Mammary epithelial cell (primary cell): Measurements from ENCODE around the gene KRTAP4-5.

Source experiments
- EZH2 ChIP-seq: IDR thresholded peaks from 2 replicates; pipeline ENCODE4 v1.6.1; 2012; ENCODE audit warnings: low read length, inconsistent platforms, borderline replicate concordance
- TF ChIP-seq, protein P1 (sequence below), 2 donors: IDR thresholded peaks in 1 of 2; conservative IDR thresholded peaks in 1 of 2; 2 replicates each; pipeline ENCODE4 v1.5.1; 2011 to 2012; ENCODE audit warnings: inconsistent platforms in 2 of 2, low read length in 2 of 2, mild to moderate bottlenecking in 2 of 2, control low read depth in 1 of 2, low read depth in 1 of 2; ENCODE audit not compliant: insufficient read depth in 1 of 2; ENCODE audit errors: extremely low read depth in 1 of 2

DNA sequence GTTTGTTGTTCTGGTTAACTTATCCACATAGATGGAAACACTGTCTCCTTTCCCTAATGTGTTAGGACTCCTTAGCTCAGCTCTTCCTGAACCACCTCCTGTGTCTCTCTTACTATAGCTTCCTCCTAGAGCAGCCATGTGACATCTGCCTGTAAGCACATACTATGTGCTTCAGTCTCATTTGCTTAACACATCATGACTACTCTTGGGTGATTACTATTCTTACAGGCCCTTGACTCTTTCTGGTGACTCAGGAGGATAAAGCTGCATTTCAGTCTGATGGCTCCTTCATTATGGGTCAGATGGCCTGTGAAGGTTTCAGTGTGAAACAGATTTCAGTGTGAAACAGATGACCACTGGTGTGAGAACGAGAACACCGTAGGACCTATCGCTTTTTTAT lies 28.7 kb upstream of the KRTAP4-5 start:
- TF ChIP-seq, protein P1, sequence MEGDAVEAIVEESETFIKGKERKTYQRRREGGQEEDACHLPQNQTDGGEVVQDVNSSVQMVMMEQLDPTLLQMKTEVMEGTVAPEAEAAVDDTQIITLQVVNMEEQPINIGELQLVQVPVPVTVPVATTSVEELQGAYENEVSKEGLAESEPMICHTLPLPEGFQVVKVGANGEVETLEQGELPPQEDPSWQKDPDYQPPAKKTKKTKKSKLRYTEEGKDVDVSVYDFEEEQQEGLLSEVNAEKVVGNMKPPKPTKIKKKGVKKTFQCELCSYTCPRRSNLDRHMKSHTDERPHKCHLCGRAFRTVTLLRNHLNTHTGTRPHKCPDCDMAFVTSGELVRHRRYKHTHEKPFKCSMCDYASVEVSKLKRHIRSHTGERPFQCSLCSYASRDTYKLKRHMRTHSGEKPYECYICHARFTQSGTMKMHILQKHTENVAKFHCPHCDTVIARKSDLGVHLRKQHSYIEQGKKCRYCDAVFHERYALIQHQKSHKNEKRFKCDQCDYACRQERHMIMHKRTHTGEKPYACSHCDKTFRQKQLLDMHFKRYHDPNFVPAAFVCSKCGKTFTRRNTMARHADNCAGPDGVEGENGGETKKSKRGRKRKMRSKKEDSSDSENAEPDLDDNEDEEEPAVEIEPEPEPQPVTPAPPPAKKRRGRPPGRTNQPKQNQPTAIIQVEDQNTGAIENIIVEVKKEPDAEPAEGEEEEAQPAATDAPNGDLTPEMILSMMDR (conservative IDR thresholded peaks at IDR 0.05 in 1 of 2, IDR thresholded peaks at IDR 0.05 in 1 of 2; ENCODE audit: extremely low read depth in 1 of 2, insufficient read depth in 1 of 2, low read depth in 1 of 2, low read length in 2 of 2), result no peak
- TF ChIP-seq EZH2, result no peak
